Stimulated activated CD4-positive, alpha-beta T cell treated with anti-CD3 and anti-CD28 coated beads, TNF-alpha, amount 100 ng/mL, for 1 hour (primary cell): ENCODE results near the gene SLC25A42.
A peak's percentile ranks its signal among the peaks of the same experiment; 100 is the strongest.
"Not testable (repeated sequence)": the region's sequence is repeated elsewhere in the genome, so short reads cannot be mapped to it uniquely, and the experiment has no call there.

Experiments
- DNase-seq, 3 donors: peaks; one replicate each; pipeline ENCODE4 v3.0.0-alpha.2; 2020; ENCODE audit warnings: low read depth in 3 of 3, low spot score in 1 of 3

The SLC25A42 gene

DNA sequence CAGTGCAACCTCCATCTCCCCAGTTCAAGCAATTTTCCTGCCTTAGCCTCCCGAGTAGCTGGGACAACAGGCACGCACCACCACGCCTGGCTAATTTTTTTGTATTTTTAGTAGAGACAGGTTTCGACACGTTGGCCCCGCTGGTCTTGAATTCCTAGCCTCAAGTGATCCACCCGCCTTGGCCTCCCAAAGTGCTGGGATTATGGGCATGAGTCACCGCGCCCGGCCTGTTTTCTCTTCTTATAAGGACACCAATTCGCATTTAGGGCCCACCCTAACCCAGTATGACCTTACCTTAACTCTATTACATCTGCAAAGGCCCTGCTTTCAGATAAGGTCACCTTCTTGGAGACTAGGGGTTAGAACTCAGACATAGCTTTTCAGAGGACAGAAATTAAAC lies 39.4 kb downstream of the SLC25A42 start:
- DNase-seq = no peak

DNA sequence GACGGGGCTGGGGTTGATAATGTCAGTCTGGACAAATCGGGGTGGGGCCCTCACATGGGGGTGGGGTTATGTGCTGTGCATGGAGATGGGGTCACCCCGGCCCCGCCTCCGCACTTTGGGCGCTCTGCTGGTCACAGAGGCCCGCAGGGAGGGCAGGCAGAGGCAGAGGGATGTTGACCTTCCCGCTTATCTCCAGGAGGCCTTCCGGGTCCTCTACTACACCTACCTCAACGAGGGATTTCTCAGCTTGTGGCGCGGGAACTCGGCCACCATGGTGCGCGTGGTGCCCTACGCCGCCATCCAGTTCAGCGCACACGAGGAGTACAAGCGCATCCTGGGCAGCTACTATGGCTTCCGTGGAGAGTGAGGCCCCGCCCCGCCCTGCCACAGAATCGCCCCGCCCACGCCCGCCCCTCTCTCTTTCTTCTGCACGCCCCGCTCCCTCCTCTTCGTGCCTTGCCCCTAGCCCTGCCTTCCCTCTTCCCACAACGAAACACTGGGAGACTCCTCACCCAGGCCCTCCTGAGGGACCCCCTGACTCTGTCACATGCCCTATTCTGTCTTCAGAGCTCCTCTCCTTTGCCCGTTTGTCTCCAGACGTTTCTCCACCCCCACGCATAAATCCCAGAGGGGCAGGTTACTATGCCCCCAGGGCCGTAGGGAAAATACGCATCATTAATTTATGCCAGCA lies 41.7 kb downstream of the SLC25A42 start:
- DNase-seq = no peak

DNA sequence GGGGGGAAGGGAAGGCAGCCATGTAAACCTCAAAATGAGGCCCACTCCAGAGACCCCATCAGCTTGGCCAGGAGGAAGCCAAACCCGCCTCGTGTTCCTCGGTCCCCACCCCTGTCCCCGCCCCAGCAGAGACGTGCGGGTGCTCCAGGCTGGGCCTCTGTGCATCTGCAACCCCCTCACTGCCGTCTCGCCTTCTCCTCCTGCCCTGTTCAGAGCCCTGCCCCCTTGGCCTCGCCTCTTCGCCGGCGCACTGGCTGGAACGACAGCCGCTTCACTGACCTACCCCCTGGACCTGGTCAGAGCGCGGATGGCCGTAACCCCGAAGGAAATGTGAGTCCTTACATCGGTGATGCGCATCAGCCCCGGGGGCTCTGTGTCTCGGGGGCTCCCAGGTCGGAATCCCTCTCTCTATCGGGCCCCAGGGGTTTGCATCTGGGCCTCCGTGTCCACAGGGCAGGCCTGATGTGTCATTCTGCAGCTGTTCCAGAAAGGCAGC lies 42.3 kb downstream of the SLC25A42 start:
- no peak for DNase-seq

DNA sequence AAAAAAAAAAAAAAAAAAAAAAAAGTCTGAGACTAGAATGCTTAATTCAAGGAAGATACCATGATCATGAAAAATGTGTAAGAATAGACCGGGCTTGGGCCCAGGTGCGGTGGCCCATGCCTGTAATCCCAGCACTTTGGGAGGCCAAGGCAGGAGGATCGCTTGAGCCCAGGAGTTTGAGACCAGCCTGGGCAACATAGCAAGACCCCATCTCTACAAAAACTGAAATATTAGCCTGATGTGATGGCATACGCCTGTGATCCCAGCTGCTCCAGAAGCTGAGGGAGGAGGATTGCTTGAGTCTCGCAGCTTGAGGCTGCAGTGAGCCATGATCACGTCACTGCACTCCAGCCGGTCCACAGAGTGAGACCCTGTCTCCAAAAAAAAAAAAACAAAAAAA lies 43.1 kb downstream of the SLC25A42 start:
- DNase-seq = not testable (repeated sequence)

DNA sequence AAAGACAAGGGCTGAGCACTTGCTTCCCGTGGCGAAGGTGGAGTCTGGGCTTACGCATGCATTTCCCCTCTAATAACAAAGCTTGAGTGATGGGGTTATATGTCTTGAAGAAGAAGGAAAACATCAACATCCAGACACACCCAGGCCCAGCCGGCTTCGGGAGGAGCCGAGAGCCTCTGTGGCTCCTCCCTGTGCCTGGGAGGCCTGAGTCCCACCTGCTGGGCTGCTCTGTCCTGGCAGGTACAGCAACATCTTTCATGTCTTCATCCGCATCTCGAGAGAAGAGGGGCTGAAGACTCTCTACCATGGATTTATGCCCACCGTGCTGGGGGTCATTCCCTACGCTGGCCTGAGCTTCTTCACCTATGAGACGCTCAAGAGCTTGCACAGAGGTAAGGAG lies 43.9 kb downstream of the SLC25A42 start:
- no peak for DNase-seq

DNA sequence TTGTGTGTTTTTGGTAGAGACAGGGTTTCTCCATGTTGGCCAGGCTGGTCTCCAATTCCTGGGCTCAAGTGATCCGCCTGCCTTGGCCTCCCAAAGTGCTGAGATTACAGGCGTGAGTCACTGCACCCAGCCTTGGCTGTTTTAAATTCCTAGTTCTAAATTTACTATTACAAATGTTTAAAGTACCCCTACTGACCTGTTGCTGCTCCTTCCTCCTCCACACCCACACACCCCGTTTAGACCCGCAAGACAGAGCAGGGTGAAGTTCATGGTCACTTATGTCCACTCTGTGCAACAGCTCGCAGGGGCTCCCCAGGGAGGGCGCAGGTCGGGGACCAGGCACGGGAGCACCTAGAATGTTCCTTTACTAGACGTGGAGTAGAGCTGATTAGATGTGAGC lies 45.8 kb downstream of the SLC25A42 start:
- DNase-seq = no peak

DNA sequence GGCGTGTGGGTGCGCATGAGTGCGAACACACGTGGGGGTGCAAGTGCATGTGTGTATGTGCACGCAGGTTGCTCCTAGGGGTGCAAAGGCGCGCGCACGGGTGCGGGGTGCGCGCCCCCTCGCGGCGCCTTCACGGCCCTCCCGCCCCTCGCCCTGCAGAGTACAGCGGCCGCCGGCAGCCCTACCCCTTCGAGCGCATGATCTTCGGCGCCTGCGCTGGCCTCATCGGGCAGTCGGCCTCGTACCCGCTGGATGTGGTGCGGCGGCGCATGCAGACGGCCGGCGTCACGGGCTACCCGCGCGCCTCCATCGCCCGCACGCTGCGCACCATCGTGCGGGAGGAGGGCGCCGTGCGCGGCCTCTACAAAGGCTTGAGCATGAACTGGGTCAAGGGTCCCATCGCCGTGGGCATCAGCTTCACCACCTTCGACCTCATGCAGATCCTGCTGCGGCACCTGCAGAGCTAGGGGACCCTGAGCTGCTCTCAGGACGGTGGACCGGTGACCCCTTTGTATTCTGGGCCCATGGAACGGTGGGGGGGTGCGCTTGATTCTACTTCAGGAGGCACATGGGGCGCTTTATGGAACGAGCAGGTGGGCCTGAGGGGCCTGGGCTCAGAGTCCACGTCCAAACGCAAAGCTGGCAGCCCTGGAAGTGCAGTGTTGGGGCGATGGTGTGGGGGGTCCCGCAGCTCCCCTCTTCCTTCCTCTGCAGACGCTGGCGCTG lies 46.8 kb downstream of the SLC25A42 start:
- no peak for DNase-seq

DNA sequence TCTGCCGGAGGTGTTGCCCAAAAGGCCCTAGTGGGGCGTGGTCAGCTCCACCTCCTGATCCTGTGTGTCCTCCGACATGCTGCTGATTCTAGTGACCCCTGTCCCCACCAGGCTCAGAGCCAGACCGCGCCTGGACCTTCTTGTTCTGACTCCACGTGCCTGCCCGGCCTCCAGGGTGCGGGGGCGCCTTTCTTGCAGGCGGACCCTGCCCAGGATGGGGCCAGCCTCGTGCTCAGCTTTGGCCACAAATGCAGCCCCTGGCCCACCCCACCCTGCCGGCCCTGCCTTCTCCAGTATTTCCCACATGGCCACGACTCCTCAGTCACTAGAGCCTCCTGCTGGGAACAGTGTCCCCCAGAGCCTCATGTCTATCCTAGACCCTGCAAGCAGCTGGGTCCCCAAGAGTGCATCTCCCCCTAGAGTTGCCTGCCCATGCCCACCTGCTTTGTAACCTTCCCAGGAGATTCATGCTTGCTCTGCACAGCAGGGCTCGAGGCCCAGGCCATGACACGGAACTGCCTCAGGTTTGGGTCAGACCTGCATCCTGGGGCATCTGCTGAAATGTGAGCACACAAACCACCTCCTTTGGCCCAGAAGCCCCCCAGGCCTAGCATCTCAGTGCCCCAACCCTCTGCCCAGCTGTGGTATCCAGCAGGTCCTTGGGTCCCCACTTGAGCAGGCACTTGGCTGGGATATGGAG lies 47.5 kb downstream of the SLC25A42 start:
- no peak for DNase-seq

DNA sequence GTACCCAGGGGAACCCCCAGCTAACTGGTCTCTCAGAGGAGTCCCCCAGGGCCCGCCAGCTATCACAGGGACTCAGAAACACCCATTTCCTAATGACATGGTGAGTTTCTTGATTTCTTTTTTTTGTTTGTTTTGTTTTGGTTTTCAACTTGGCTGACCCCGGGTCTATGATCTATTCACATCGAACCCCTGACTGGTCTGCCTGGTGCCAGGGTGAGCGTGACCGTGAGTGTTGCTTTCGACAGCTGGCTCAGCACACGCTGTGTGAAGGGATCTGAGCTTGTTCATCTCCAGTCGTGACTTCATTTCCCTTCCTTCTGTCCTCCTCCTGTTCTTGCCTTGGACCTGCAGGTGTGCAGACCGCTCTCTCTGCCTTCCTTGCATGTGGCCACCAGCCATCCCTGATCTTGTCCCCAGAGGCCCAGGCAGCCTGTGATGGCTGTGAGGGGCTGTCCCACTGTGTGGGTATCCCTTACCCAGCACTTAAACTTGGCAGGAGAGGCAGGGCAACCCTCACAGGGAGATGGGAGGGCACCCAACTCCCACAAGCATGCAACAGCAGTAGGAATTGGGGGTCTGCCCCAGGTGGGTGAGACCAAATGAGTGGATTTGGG lies 48.3 kb downstream of the SLC25A42 start:
- no peak for DNase-seq

DNA sequence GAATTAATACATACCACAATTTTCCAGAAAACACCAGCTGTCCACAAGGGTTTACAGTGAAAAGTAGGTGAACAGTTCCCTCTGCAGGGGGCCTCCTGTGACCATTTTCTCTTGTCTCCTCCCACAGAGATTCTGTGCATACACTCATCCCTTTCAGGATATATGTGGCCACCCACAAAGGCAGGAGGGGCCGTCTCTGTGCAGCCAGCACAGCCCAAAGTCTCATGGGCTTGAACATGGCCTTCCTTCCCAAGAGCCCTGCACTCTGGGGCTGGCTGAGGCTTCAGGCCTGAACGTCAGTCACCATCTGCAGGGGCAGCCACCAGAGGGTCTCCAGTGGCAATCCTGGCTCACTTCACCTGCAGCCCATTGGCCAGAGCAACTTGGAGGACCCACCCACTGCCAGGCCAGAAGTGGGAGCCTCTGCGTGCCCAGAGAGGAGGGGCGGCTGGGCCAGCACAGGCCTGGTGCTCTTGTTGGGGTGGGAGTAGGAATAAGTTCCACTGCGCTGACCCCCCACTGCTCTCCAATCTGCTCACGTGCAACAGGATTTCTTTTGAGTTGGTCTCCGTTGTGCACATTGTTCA lies 49.3 kb downstream of the SLC25A42 start:
- DNase-seq = no peak

DNA sequence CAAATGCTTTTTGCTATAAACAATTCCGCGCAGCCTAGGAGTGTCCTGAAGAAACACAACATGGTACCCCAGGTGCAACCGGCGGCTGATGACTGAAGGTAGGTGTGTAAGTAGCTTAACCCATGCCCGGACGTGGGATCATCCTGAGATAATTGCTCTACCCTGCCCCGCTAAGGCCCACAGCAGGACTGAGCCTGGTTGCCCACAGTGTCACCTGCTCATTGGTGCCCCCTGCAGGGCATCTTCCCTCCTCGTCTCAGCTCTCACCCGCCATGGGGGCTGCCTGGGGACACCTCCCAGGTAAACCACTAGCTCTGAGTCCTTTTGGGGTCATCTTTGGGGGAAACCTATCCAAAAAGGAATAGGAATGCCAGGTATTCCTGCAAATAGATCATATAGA lies 52.2 kb downstream of the SLC25A42 start:
- peak in 1 of 3 donors; percentile 27 for DNase-seq

DNA sequence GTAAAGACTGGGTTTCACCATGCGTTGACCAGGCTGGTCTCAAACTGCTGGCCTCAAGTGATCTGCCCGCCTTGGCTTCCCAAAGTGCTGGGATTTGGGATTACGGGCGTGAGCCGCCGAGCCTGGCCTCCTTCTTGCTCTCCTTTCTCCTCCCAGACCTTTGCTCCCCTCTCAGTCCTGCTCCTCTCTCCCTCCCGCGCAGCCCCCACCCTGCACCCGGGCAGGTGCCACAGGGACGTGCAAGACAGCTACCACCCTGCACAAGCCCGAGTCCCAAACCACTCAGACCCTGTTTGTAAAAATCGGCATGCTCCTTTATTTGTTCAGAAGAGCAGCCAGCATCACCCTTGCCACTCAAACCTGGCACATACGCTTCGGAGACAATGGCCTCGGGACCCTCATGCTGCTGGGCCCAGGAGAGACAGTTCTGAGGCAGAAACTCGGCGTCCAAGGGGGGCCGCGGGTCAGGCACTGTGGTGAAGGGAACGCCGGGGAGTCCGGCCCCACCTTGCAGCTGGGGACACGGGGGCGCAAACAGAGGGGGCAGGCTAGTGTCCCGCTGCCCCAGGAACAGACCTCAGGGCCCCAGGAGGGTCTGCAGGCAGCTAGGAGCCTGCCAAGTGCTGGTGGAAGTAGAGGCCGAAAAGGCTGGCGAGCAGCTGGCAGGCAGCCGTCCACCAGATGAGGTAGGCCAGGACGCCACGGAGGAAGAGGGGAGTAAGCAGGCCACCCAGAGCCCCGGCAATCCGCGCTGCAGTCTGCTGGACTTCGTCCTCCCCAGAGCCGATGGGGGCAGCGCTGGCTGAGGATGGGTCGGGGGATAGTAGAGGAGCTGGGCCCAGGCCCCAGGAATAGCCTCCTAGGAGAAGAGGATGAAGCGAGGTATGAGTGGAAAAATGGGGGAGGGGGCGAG lies 55.8 kb downstream of the SLC25A42 start:
- DNase-seq = no peak

DNA sequence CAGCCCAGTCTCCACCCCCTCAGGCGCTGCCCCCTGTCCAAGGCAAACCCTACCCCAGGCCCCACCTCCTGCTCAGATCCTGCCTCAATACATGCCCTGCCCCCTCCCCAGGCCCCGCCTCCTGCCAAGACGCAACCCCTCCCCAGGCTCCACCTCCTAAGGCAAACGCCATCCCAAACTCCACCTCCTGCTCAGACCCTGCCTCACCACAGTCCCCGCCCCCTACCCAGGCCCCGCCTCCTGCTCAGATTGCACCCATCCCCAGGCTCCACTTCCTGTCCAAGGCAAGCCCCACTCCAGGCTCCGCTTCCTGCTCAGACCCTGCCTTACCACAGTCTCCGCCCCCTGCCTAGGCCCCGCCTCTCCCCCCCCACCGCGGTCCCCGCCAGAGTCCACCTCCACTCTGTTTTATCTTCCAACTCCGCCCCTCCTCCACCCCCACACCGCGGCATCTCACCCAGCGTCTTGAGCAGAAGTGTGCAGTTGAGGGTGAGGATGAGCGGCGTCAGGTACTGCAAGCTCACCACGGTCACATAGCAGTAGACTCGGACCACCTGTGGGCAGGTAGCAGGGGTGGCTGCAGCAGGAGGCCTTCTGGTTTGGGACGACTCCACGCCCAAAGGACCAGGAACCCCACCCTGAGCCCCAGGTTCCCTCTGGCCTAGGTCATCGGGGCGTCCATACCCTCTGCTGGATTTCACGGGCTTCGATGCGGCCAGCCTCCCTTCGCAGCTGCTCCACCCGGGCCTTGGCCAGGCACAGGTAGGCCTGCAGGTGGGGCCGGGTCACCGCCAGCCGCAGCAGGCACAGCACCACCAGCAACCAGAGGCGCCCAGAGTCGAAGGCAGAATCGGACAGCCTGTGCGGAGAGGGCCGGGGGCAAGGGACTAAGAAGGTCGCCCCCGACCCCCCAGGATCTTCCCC lies 56.8 kb downstream of the SLC25A42 start:
- no peak for DNase-seq

DNA sequence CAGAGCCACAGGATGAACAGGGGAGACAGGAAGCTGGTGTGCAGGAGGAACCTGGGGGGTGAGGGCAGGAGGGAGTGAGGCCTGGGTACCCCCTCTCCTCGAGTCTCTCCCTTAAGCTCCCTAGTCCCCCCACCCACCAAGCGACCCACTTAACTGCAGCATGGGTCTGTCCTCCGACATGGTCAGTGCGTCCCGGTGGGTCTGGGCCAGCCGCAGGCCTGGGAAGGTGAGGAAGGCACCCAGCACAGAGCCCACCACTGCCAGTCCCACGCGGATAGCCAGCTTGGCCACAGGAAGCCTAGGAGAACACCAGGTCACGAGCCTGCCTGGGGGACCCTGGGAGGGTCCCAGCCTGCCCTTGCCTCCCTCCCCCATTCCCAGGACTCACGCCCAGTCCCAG lies 57.6 kb downstream of the SLC25A42 start:
- DNase-seq = no peak

DNA sequence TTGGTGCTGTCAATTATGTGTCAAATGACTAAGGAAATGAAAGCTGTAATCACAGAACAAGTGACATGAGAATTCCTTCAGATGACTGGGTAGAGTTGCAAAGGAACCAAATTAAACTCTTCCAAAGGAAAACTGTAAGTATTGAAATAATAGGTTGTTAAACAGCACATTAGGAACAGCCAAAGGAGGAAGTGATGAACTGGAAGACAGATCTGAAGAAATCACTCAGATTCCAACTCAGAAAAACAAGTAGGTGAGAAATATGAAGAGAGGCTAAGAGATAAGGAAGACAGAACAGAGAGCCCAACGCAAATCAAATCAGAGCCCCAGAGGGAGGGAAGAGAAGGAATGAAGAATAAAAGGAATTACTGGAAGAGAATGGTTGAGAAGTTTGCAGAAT lies 59.1 kb downstream of the SLC25A42 start:
- no peak for DNase-seq

DNA sequence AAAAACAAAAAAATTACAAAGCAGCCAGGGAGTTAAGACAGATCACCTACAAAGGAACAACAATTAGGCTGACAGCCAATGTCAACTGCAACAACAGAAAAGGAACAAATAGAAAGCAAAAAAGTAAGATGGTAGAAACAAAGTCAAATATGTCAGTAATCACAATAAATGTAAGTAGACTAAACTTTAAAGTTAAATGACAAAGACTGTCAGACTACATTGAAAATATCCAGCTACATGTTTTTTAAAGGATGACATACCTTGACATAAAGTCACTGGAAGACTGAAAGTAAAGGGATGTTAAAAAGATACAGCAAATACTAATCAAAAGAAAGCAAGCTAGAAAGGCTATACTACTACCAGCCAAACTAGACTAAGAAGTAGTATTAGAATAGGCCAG lies 59.6 kb downstream of the SLC25A42 start:
- no peak for DNase-seq

DNA sequence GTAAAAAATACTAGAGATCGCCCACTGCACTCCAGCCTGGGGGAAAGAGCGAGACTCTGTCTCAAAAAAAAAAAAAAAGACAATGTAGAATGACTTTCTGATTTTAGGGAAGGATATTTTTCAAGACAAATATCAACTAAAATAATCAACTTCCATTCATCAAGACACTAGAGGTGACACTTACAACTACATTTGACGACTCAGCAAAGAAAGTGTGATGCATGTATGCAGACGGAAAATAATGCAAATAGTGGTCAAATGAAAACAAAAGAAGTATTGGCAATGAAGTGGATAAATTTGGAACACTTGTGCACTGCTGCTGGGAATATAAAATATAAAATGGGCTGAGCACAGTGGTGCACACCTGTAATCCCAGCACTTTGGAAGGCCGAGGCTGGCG lies 62.3 kb downstream of the SLC25A42 start:
- no peak for DNase-seq

DNA sequence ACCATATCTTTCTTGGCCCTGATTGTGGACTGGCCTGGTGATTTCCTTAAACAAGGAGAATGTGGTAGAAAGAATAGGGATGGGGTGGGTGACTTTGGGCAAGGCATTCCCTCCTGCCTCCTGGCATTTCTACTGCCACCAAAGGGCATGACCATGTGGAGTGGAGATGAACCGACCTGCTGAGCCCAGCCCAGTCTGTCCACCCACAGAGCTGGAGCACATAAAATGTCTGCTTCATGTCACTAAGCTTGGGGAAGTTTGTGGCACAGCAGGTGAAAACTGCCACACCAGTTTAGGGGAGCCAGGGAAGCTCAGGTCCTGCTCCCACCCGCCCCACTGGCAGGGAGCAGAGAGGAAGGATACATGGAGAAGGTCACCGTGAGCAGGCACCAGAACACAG lies 68.2 kb downstream of the SLC25A42 start:
- no peak for DNase-seq

DNA sequence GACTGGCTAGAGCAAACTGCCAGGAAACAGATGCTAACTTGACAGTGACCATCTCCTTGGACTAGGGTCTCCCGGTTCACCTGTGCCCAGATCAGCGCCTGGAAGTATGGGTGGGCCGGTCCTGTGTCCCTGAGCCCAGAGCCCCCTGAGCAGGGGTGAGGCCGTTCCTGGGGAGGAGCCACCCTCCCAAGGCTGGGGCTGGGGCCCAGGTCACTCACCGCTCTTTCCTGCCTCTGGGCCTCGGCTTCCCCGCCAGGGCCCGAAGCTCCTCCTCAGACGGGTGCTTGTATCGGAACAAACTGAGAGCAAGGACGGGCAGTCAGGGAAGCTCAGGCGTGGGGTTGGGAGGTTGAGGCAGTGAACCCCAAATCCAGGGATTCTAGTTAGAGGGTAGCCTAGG lies 69.1 kb downstream of the SLC25A42 start:
- DNase-seq = no peak
